ENCODE measurements around the gene MAGIX. TPM values are rescaled to one million over a fixed set of nuclear protein-coding genes. Genes with fewer than 3 reads are reported as not detected.

Gene MAGIX
- total and polyA plus RNA-seq, 2 experiments from 2014 or later = 3.2 to 6.8 TPM

- H3K27ac ChIP-seq = peak overlapping the region; percentile 23
- H3K4me3 ChIP-seq = no peak overlapping the region
- no peaks in the 10 kb centered on the region for H3K9me3 ChIP-seq (ENCODE audit: low read depth)
- H3K36me3 ChIP-seq = no peaks in the 10 kb centered on the region
- H3K27me3 ChIP-seq = no peaks in the 10 kb centered on the region
- H3K4me1 ChIP-seq (ENCODE audit: low read depth) = no peaks in the 10 kb centered on the region
- no peak for DNase-seq (ENCODE audit: low read depth in 1 of 2, low spot score in 1 of 2)
- TF ChIP-seq, protein P1, sequence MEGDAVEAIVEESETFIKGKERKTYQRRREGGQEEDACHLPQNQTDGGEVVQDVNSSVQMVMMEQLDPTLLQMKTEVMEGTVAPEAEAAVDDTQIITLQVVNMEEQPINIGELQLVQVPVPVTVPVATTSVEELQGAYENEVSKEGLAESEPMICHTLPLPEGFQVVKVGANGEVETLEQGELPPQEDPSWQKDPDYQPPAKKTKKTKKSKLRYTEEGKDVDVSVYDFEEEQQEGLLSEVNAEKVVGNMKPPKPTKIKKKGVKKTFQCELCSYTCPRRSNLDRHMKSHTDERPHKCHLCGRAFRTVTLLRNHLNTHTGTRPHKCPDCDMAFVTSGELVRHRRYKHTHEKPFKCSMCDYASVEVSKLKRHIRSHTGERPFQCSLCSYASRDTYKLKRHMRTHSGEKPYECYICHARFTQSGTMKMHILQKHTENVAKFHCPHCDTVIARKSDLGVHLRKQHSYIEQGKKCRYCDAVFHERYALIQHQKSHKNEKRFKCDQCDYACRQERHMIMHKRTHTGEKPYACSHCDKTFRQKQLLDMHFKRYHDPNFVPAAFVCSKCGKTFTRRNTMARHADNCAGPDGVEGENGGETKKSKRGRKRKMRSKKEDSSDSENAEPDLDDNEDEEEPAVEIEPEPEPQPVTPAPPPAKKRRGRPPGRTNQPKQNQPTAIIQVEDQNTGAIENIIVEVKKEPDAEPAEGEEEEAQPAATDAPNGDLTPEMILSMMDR (IDR thresholded peaks at IDR 0.05; ENCODE audit: low read depth, low read length) = no peak
Measured at GRCh38 chrX:49176421-49177326, 14.1 kb downstream of the MAGIX start.

DNA sequence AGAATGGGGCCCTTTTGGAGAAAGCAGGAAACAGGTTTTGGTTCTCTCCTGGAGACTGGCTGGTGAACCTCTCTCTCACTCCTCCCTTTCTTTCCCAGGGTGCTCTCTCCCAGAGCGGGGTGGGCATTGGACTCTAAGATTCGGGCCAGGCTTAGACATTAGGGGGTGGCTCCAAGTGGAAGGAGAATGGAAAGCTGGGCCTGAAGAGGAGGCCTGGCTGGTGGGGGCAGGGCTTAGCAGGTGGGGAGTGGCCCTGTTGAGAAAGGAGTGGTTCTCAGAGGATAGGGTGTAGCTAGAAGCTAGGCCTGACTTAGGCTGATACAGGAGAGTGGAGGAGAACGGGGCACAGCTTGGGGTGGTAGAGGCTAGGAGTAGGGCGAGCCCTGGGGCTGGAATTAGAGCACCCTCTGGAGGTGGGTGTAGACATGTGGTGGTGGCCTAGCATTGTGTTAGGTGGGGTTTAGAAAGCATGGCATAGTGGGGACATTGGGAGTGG lies 14.8 kb downstream of the MAGIX start:
- H3K36me3 ChIP-seq = no peaks in the 10 kb centered on the region
- DNase-seq (ENCODE audit: low read depth in 1 of 2, low spot score in 1 of 2) = no peak
- H3K4me1 ChIP-seq (ENCODE audit: low read depth) = no peaks in the 10 kb centered on the region
- H3K27ac ChIP-seq = peak overlapping the region; percentile 23
- no peak overlapping the region for H3K4me3 ChIP-seq
- no peaks in the 10 kb centered on the region for H3K27me3 ChIP-seq
- TF ChIP-seq, protein P1 (IDR thresholded peaks at IDR 0.05; ENCODE audit: low read depth, low read length) = no peak
- no peaks in the 10 kb centered on the region for H3K9me3 ChIP-seq (ENCODE audit: low read depth)

DNA sequence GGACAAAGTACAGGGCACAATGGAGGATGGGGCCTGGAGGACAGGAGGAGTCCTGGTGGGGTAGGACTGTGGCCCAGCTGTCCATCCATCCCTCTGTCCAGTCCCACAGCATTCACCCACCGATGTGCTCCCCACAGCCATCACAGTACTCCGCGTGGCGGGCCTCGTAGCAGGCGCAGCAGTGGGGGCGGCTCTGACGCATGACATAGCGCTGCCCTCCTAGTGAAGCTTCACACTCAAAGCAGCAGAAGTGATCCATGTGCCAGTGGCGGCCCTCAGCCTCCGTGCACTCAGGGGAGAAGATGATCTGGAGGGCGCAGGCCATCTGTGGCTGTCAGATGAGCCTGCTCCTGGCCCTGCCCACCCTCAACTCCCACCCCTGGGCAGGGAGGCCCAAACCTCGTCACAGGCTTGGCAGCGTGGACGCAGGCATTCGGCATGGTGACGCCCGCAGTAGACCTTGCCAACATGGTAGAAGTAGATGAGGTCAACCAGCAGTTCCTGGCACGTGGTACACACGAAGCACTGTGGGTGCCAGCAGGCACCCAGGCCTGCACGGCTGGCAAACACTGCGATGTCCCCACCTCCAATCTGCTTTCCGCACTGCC lies 15.4 kb downstream of the MAGIX start:
- Histone ChIP-seq H3K36me3 (no peaks in the 10 kb centered on the region), H3K27ac (no peak overlapping the region), H3K9me3 (ENCODE audit: low read depth) (no peaks in the 10 kb centered on the region), H3K27me3 (no peaks in the 10 kb centered on the region), H3K4me1 (ENCODE audit: low read depth) (no peaks in the 10 kb centered on the region), H3K4me3 (no peak overlapping the region)
- no peak for DNase-seq (ENCODE audit: low read depth in 1 of 2, low spot score in 1 of 2)
- TF ChIP-seq, protein P1 (IDR thresholded peaks at IDR 0.05; ENCODE audit: low read depth, low read length) = no peak

GRCh38 chrX:49178537-49178936 lies 16.0 kb downstream of the MAGIX start:
- H3K9me3 ChIP-seq (ENCODE audit: low read depth) = no peaks in the 10 kb centered on the region
- TF ChIP-seq, protein P1 (IDR thresholded peaks at IDR 0.05; ENCODE audit: low read depth, low read length) = no peak
- H3K4me3 ChIP-seq = no peak overlapping the region

GRCh38 chrX:49179358-49179757 lies 16.8 kb downstream of the MAGIX start:
- Histone ChIP-seq H3K27ac (no peak overlapping the region), H3K4me1 (ENCODE audit: low read depth) (no peaks in the 10 kb centered on the region), H3K4me3 (no peak overlapping the region), H3K36me3 (no peaks in the 10 kb centered on the region), H3K27me3 (no peaks in the 10 kb centered on the region), H3K9me3 (ENCODE audit: low read depth) (no peaks in the 10 kb centered on the region)
- no peak for DNase-seq (ENCODE audit: low read depth in 1 of 2, low spot score in 1 of 2)
- TF ChIP-seq, protein P1 (IDR thresholded peaks at IDR 0.05; ENCODE audit: low read depth, low read length) = no peak

More at GRCh38 chrX:49178537-49178936, 16.0 kb downstream of the MAGIX start:
- DNase-seq (ENCODE audit: low read depth in 1 of 2, low spot score in 1 of 2) = no peak
- Histone ChIP-seq H3K27ac (no peak overlapping the region), H3K4me1 (ENCODE audit: low read depth) (no peaks in the 10 kb centered on the region), H3K36me3 (no peaks in the 10 kb centered on the region), H3K27me3 (no peaks in the 10 kb centered on the region)
